Umbilical cord (tissue), 2 donors: ENCODE data around the gene TGFB3. TPM values are rescaled to one million over a fixed set of nuclear protein-coding genes. Genes with fewer than 3 reads are reported as not detected.

Experiments
- DNase-seq: peaks from one replicate; pipeline ENCODE4 v3.0.0-alpha.2; 2015; ENCODE audit warnings: low spot score
- total RNA-seq: library from RNA; depleted of rRNA; stranded (reverse); fragments of >200 nt; gene quantifications from one replicate; pipeline ENCODE4 v1.2.3, GENCODE V29; 2014; ENCODE audit warnings: low replicate concordance; ENCODE audit not compliant: insufficient read depth

The TGFB3 gene
- total RNA-seq, 1 donor from 2014 or later, result 287 TPM

DNA sequence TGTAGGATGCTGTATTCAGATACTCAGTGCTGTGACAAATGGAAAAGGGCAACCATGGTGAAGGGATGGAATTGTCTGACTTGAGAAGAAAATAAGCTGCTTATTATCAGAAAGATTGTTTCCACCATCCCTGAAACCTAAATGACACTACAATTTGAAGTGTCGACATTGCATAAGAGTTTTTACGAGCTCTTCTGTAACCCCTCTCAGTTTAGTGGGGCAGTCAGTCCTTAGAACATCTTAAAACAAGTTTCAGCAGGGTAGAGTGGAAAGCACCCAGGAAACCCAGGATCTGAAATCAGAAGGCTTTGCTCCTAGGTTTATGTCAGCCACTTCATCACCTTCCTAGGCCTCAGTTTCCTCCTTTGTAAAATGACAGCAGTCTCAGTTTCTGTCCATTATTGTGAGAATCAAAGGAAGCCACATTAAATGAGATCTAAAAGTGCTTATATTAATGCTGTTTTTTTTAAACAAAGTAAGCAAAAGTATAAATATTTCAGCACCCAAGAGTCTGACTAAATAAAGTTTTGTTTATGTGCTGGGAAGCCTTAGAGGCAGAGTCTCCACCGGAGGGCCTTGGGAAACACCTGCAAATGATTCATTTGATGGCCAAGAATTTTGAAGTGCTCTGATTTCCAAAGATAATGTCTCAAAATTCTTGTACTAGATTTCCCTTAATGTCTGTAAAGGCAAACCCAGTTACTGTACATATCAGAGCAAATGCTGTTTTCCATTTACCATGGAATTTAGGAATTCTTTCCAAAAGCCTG is 5.6 kb upstream of the TGFB3 start:
- DNase-seq, result no peak

DNA sequence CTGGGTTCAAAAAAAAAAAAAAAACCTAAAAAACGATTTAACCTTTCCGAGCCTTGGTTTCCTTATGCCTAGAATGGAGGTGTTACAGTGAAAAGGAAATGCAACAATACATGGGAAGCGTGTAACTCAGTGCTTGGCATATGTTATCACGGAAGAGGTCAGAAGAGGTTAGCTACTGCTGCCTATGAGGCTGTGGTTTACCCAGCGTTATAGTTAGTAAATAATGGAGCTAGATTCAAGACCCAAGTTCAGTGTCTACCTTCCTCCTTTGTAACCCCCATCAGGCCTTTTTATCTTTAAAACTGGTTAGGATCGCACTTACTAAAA is 4.6 kb upstream of the TGFB3 start:
- no peak for DNase-seq

GRCh38 chr14:75985618-75986438 is 4.0 kb upstream of the TGFB3 start, which contains the start of gene IFT43:
Gene IFT43, plus strand, starts transcription at chr14:75985763. Its CDS starts 24 bp downstream, at chr14:75985787.
- DNase-seq, result peak; percentile 95

DNA sequence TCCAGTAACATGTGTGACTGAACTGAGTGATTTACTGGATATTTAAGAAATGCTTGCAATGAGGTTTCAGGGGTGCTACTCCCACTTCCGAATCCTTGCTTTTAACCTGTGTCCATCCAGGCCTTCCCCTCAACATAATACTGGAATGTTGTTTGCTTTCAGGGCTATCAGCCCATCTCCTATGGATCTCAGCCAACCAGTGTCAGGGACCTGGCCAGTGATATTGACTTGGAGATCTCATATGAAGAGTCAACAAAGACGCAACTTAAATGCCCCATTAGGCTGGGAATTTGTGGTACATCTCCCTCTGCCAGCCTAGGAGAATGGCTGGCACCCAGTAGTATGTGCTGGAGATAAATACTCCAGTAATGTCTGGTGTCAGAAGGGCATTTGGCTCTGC is 2.9 kb upstream of the TGFB3 start:
- DNase-seq, result no peak

- DNase-seq, result no peak
Observed at GRCh38 chr14:75983019-75983358, 1.2 kb upstream of the TGFB3 start.

GRCh38 chr14:75982266-75983018 is 647 bp upstream of the TGFB3 start:
- DNase-seq, result peak; percentile 90

- DNase-seq, result peak; percentile 51
Observed at GRCh38 chr14:75980856-75981255, 939 bp downstream of the TGFB3 start.

- peak; percentile 55 for DNase-seq
Observed at GRCh38 chr14:75979648-75980565, 1.9 kb downstream of the TGFB3 start.

- DNase-seq, result peak; percentile 57
Observed at GRCh38 chr14:75979071-75979571, 2.7 kb downstream of the TGFB3 start.

GRCh38 chr14:75978249-75978731 is 3.5 kb downstream of the TGFB3 start:
- DNase-seq, result peak; percentile 44

GRCh38 chr14:75977582-75977943 is 4.2 kb downstream of the TGFB3 start:
- no peak for DNase-seq

DNA sequence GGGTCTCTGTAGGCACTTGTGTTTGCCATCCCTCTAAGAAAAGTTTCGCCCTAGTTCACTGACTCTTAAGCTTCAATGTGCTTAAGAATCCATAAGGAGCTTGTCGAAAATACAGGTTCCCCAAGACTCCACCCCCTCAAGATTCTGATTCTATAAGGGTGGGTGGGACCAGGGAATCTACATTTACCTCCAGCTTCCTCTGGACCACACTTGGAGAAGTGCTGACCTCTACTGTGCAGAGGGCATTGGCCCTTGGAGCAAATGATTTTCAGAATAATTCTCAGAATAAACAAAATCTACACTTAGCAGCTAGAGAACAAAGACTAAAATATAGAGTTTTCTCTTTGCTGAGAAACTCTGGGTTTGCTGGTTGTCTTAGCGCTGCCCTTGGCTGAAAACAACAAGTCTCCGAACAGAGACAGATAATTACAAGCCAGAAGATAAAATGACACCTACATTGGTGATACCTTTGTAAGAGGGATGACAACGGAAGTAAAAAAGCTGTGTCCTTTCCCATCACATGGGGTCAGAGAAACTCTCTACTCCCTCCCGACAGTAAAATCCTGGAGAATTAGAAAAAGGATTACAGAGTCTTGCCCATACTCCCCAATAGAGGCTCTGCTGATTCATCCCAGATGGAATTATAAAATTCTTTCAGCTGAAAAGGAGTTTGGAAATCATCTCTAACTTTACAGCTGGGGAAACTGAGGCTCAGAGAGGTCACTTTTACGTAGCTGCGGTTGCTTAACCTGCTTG is 4.8 kb downstream of the TGFB3 start:
- DNase-seq, result peak; percentile 73

DNA sequence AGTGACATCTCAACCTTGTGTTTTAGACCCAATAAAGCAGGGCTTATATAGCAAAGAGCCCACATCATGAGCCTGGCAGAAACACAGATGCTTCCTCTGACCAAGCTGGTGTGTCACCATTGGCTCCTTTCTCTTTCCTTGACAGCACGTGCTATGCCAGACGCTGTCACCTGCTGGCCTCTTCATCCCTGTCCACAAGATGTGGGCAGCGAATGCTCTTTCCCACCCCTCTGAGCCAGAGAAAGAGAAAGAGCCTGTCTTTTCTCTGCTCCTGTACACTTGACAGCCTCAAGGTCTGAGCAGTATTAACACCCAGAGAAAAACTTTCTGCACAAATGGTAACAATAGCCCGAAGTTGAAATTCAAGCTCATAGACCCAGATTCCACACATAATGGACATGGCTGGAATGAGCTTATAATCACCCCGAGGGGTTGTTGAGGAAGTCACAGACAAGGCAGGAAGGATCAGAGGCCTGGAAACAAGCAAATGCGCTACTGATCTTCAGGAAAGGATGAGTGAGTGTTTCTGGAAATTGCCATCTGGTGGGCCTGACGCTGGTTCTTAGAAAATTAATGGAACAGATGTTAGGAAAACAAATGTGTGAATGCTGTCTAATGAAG is 8.9 kb downstream of the TGFB3 start:
- no peak for DNase-seq

DNA sequence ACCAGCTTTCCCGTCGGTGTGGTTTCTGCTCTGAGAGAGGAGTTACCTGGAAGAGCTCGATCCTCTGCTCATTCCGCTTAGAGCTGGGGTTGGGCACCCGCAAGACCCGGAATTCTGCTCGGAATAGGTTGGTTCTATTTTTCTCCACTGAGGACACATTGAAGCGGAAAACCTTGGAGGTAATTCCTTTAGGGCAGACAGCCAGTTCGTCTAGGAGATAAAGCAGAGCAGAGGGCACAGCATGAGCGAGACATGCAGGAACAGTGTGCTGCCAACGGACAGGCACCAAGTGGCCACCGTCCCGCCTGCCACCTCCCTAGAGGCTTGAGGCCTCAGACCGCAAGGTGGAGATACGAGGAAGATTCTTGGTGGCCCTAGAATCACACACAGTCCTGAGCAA is 10.3 kb downstream of the TGFB3 start:
- no peak for DNase-seq

DNA sequence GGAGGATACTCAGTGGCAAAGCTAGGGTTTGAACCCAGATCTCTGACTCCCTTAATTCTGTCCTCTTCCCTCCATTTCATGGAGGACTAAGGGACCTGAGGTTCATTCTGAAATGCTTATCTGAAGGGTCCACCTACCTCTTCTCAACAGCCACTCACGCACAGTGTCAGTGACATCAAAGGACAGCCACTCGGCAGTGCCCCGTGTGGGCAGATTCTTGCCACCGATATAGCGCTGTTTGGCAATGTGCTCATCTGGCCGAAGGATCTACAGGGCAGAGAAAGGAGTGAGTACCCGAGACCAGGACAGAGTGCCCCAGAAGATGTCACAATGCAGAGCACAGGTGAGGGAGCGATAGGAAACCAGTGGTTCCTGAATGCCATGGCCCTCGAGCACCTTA is 10.8 kb downstream of the TGFB3 start:
- DNase-seq, result no peak

GRCh38 chr14:75969891-75970290 is 11.9 kb downstream of the TGFB3 start:
- DNase-seq, result no peak

DNA sequence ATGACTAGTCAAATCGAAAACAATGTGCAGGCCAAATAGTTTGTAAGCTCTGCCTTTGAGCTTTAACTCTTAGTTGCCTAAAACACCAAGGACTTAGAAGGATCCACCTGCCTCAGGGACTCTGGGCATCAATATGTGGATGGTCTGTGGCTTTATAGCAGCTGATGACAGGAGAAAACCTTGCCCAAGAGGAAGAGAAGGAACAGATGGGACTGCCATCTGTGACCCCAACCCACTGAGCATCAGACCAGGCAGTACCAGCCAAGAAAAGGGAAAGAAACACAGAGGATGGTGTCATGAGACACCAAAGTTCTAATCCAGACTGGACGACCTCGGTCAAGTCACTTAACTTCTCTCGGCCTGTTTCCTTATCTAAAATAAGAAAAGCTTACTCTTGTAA is 12.7 kb downstream of the TGFB3 start:
- DNase-seq, result no peak

DNA sequence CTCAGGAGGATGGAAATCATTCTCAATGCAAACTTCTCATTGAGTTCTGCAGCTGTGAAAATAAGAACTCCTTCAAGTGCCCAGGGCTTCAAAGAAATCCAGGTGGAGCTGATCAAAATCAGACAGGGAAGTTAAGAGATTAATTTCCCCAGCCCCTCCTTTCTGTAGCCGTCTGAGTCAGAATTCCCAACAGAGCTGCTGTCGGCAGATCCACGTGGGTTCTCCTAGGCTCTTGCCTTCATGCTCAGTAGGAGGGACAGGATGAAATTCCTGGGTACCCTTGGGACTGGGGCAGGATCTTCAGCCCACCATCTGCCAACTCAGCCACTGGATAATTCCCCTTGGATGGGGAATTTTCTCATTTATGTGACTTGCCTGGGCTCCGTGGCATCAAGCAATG is 13.3 kb downstream of the TGFB3 start:
- peak; percentile 20 for DNase-seq

DNA sequence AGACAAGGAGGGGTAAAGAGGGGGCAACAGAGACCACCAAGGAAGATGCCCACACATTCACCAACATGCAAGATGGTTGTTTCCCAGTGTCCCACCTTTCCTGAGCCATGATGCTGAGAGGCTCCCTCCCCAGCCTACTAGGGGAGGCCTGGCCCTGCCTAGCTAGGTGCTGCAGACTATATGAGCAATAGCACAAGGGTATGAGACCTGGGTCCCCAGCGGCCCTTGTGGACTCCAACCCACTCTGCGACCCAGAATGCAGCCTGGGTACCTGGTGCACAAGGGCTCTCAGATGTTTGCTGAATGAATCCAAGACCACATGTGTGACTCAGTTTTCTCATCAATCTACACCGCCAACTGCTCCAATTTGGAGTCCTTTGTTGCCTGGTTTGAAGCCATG is 13.9 kb downstream of the TGFB3 start:
- DNase-seq, result no peak

DNA sequence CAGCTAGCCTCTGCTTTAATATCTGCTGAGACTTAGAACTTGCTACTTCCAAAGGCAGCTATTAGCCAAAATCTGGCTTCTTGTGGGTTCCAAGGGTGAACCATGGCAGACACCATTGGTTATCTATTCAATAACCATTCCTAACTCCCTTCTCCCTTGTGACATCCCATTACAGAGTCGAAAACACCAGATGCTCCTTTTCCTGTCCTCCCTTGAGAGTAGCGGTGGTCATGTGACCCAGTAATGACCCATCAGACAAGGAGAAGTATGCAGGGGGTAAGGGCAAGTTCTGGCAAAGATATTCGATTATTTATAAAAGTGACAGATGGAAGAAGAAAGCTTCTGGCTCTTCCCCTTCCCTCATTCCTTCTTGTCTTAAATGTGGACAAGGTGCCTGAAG is 20.1 kb downstream of the TGFB3 start:
- DNase-seq, result no peak
